CD4-positive, alpha-beta T cell treated with Interleukin-17A for 1 hour (primary cell): ENCODE measurements around the gene HPN.
"Not testable (repeated sequence)": the region's sequence is repeated elsewhere in the genome, so short reads cannot be mapped to it uniquely, and the experiment has no call there.

Experiments
- DNase-seq: peaks from one replicate; pipeline ENCODE4 v3.0.0-alpha.2; 2020

HPN gene

DNA sequence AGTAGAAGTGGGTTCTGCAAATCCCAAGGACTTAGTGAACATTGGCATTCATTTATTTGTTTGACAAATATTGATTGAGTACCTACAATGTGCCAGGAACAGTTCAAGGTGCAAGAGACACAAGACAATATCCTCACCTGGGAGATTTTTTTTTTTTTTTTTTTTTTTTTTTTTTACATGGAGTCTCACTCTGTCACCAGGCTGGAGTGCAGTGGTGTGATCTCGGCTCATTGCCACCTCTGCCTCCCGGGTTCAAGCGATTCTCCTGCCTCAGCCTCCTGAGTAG, 13.0 kb upstream of the HPN start:
- DNase-seq, result not testable (repeated sequence)

DNA sequence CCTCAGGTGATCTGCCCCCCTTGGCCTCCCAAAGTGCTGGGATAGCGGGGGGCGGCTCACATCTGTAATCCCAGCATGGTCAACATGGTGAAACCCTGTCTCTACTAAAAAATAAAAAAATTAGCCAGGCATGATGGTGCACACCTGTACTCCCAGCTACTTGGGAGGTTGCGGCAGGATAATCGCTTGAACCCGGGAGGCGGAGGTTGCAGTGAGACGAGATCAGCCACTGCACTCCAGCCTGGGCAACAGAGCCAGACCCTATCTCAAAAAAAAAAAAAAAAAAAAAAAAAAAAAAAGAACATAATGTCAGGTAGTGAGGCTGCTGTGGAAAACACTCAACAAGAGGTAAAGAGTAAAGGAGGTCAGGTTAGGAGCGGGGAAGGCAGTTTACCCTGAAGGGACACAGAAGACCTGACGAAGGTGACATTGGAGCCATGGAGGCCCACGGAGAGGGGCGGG, 12.2 kb upstream of the HPN start:
- DNase-seq, result not testable (repeated sequence)

DNA sequence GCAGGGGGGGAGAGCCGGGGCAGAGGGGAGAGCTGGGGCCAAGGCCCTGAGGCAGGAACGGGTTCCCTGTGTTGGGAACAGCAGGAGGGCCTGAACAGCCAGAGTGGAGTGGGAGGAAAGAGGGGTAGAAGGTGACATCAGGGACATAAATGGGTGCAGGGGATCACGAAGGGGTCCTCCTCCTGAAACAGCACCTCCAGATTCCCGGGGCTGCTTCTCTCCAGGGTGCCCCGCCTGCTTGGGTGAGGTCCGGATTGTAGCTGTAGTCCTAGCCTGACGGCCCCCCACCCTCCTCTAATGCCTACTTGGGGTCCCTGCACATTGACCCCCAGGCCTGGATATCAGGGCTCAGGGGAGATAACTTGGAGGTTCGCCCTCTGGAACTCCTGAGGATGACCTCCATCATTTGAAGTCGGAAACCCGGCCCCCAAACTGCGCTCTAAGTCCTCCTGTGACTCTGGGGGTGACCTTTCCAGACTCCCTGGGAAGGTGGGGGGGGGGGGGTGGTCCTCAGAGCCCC, 11.7 kb upstream of the HPN start:
- no peak for DNase-seq

DNA sequence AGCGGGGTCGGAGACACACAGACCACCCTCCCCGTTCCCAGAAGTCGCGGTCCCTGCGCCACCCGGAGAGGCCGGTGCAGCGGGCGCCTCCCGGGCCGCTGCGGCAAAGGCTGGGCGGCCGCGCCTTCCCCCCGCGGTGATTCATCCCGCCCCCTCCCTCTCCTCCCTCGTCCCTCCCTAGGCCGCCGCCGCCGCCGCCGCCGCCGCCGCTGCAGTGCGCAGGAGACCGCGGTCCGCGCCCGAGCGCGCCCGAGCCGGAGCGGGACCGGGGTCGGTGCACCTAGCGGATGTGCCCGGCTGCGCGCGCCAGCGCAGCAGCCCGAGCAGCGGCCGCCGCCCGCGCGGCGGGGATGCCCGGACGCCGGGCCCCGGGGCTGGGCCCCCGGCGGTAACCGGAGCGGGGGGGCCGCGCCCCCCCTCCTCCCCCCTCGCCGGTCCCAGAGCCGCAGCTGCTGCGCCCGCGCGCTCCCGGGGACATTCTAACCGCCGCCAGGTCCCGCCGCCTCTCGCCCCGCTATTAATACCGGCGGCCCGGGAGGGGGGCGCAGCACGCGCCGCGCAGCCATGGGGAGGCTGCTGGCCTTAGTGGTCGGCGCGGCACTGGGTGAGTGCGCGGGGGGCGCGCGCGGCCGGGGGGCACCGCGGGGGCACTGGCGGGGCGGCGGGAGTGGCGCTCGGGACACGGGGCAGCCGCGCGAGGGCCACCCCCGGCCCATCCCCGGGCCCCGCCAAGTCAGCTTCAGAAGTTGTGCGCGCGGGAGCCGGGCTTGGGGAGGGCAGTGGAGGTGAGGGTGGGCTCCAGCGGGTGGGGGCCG, 11.1 kb upstream of the HPN start, which contains the start of gene SCN1B:
Gene SCN1B, plus strand, starts transcription at position 214 of the 815 bp plus-strand sequence. Its CDS starts 351 bp downstream, at position 565.
- peak; percentile 55 for DNase-seq

DNA sequence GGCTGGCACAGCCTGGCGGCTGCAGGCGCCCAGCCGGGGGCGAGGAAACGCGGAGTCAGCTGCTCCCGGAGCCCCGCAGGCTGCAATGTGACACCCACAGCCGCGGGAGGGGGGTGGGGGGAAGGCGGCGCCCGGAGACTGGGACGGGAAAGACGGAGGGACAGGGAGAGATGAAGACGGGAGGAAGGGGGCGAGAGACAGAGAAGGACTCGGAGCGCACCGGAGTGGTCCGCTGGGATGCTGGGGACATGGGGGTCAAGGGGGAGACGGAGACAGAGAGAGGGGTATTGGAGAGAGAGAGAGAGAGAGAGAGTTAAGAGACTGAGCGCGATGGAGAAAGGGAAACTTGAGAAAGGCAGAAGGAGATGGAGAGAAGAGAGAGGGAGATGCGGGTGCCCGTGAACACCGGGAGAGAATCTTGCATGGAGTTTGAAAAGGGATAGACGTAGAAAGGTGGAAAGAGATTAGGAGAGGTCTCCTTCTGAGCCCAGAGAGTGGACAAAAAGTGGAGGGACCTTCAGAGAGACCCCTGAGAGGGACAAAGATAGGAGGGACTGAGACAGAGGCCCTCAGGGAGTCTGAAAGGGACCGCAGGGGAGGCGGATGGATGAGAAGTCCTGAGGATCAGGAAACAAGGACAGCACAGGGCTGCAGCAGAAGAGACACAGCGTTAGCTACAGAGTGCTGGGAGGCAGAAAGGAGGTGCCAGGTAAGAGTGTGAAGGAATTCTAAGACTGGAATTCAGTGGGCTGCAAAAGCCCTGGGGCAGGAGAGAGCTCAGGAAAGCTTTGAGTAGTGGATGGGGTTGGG, 10.2 kb upstream of the HPN start:
- no peak for DNase-seq

DNA sequence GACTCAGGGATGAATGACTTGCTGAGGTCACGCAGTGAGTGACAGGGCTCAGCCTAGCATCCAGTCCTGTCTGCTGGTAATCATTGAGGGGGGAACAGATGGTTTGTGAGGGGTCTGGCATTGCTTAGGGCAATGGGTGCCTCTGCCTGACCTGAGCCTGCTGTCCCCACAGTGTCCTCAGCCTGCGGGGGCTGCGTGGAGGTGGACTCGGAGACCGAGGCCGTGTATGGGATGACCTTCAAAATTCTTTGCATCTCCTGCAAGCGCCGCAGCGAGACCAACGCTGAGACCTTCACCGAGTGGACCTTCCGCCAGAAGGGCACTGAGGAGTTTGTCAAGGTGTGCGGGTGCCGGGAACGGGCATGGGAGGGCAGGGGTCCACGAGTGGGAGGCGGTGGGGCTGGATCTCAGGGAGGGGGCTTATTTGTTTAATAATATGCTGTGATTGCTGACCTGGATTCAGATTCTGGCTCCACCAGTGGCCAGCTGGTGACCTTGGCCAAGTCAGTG, 9.1 kb upstream of the HPN start:
- DNase-seq, result no peak

DNA sequence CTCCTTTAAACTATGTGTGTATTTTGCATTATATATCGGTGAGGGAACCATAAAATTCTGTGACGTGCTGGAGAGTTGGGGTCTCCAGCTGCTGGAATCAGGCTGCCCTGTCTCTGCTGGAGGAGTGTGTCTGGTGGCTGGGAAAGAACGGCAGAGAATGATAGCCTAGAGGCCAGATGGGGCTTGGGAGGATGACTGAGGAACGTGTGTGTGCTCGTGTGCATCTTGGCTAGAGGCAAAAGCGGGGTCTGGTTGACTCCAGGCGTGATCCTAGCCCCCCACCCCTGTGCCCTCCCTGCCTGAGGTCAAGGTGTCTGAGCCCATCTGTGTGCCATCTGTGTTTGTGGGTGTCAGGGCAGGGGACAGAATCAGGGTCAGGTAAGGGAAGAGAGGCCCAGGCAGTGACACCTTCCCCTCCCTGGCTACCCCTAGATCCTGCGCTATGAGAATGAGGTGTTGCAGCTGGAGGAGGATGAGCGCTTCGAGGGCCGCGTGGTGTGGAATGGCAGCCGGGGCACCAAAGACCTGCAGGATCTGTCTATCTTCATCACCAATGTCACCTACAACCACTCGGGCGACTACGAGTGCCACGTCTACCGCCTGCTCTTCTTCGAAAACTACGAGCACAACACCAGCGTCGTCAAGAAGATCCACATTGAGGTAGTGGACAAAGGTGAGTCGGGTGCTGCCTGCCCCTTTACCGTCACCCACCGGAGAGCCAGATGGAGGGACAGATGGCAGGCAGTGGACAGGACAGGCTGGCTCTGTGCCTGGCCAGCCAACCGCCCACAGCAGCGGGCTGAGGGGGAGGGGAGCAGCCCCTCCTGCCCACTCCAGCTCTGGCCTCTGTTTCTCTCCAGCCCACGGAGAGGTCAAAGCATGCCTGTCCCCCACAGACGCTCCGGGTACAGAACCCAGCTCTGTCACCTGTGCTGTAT, 8.2 kb upstream of the HPN start:
- no peak for DNase-seq

DNA sequence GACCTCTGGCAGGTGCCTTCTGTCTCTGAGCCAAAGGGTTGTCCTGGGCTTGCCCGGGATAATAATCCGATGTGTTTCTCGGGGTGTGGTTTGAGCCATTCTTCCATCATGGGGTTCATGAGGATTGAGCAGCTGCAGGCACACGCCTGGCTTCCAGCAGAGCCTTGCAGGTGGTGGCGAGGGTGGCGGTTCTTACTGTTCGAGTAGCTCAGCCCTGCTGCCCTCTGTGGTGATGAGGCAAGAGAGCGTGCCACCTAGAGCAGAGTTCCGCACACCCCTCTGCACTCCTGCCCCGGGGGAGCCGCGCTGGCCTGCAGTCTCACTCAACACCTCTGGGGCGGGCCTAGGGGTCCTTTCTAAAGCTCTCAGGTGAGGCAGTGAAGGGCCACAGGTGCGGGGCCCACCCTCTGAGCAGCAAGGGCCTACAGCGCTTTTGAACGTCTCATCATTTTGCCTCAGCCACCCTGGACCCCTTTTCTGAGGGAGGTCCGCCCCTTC, 7.5 kb upstream of the HPN start:
- DNase-seq, result no peak

DNA sequence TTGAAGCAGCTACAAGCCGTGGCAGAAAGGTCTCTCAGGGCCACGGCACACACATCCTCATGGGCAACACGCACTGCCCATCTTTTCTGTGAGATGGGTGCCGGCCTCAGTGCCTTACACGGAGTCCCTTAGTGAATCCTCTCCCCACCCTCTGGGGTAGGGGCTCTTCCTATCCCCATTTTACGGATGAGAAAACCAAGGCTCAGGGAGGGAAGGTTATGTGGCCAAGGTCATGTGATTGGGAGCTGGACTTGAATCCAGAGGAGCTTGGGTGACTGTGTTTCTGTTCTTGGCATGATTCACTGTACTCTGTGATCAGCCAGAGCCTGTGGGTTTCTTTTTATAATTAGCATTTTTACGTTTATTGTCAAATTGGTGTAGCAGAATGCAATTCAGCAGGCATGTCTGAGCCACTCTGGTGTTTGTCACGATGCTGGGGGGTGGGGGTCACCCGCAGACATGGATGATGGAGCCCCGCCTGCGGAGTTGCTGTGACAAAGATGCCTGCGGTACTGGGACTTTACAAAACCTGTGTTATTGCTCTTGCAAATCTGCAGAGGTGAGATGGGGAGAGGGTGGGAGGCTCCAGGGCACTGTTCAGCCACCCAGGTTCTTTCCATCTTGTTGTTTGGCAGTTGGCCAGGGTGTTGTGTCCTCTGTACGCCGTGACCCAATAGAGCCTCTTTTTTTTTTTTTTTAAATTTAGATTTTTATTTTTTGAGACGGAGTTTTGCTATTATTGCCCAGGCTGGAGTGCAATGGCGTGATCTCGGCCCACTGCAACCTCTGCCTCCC, 6.7 kb upstream of the HPN start:
- DNase-seq, result no peak

DNA sequence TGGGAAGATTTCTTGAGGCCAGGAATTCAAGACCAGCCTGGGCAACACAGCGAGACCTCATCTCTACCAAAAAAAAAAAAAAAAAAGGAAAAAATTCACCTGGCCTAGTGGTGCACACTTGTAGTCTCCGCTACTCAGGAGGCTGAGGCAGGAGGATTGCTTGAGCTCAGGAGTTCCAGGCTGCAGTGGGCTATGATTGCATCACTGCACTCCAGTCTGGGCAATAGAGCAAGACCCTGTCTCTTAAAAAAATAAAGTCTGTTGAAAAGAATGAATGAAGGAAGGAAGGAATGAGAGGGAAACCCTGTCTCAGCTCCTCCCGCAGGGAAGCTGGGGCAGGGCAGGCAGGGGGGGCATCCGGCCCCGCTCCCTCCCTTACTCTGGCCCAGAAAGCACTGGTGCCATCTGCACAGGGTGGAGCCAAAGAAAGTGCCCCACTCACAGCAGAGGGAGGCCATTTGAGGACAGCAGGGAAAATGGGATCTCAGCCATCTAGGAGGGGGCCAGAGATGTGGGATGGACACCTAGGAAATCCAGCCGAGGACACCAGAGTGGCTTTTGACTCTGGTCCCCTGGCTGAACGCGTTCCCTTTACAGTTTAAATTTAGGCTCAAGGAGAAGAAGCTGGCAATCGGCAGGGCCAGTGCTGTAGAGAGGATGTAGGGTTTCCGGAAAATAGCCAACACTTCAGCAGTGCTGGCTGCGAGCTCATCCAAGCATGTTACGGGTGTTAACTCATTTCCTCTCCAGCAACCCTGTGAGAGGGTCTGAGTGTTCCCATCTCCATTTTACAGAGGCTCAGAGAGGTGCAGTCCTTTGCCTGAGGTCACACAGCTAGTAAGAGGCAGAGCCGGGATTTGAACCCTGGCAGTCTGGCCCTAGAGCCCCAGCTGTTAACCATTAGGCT, 3.6 kb upstream of the HPN start:
- no peak for DNase-seq

DNA sequence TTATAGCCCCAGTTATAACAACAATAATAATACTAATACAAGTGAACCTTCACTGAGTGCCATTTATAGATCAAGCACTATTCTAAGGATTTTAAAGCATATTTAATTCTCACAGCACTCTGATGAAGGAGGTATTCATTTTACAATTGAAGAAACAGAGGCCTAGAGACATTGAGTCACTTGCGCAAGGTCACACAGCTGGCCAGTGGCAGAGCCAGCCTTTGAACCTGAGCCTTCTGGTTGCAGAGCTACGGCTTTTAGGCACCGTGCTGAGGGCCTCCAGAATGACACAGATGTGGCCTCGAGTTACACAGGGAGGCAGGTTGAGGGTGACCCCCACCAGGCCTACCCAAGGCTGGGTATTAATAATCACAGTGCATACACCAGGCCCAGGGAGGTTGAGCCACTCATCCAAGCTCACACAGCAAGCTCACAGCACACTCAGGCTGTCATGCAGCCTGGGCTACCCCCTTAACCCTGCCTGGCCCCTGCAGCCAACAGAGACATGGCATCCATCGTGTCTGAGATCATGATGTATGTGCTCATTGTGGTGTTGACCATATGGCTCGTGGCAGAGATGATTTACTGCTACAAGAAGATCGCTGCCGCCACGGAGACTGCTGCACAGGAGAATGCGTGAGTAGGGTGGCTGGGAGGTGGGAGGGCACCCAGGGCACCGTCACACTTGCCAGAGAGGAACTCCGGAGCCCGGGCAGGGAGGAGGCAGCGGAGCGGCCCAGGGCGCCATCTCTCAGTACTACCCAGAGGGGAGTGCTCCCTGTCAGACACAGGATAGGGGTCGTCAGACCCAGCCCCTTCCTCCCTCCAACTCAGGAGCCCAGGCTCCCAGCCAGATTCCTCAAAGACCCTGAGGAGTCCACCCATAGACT, 2.7 kb upstream of the HPN start:
- DNase-seq, result no peak

DNA sequence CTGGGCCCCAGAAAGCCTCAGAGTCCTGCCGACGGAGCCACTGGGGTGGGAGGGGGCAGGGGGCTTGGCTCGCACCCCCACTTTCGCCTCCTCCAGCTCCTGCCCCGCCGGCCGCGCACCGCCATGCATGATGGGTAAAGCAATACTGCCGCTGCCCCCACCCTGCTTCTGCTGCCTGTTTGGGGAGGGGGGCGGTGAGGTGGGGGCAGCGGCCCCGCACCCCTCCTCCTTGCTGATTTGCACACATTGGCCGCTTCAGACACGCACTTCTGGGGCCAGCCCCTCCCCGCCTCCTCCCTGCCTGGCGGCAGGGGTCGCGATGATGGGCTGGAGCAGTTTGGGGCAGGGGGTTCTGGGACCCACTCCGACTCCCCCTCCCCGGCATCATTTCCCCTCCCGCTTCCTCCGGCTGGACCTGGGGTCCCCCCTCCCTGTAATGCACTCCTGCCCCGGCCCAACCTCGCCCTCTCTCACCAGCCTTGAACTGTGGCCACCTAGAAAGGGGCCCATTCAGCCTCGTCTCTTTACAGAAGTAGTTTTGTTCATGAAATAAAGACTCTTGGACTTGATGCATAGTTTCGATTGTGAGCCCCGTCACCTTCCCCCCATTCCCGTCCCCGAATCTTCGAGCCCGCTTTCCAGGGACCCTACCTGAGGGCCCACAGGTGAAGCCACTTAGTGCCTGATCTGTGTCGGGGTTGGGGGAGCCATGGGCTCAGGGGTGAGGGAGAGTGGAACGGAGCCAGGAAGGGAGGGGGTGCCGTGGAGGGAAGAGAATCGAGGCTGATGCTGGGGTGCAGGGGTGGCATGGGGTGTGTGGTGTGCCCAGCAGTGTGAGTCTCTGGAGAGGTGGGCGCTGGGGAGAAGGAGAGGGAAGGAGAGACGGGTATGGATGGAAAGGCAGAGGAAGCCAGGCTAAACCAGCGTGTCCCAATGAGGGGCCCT, 1.4 kb upstream of the HPN start:
- DNase-seq, result no peak

DNA sequence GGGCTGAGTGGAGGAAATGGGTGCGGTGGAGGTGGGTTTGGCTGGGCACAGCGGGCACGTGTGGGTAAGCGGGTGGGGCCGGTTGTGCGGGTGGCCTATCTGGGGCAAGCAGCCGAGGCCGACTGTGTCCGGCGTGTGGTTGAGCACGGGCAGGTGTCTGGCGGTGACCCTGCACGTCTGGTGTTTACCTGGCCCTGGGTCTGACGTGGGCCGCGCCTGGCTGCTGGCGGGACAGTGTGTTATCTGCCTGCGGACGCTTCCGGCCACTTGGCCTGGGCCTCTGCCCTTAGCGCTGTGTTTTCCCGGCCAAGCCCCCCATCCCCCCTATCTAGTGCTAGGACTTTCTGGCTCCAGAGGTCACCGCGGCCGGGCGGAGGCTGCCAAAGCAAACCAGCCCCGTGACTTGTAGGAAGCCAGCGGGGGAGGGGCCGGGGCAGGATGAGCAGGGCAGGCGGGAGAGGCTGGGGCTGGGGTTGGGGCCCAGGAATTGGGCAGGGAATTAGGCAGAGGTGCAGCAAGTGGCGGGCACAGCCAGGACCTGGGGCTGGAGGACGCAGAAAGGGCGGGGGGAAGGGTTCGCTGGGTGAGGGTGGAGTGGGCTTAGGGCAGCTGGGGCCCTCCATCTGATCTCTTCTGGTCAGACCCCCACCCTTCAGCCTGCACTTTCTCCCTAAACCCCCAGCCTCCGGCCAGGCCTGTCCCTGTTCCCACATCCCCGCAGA, 534 bp upstream of the HPN start:
- peak; percentile 23 for DNase-seq

DNA sequence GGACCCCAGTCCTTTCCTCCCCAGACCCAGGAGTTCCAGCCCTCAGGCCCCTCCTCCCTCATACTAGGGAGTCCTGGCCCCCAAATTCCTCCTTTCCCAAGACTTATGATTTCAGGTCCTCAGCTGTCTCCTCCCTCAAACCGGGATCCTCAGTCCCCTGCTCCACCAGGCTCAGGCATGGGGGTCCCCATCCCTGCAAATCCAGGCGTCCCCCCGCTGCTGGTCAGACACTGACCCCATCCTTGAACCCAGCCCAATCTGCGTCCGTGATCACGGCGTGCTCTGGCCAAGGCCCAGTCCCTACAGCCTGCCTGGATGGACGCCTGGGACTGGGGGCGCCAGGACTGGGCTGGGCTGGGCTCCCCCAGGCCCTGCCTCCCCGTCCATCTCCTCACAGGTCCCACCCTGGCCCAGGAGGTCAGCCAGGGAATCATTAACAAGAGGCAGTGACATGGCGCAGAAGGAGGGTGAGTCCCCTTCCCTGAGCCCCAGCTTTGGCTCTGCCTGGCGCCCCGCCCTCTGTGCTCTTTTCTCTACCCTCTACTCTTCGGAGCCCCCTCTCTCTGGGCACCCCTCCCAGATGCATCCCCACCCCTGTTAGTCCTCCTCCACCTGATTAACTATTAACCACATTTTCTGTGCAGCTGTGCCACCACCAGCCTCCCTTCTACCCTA, 672 bp downstream of the HPN start:
- no peak for DNase-seq

DNA sequence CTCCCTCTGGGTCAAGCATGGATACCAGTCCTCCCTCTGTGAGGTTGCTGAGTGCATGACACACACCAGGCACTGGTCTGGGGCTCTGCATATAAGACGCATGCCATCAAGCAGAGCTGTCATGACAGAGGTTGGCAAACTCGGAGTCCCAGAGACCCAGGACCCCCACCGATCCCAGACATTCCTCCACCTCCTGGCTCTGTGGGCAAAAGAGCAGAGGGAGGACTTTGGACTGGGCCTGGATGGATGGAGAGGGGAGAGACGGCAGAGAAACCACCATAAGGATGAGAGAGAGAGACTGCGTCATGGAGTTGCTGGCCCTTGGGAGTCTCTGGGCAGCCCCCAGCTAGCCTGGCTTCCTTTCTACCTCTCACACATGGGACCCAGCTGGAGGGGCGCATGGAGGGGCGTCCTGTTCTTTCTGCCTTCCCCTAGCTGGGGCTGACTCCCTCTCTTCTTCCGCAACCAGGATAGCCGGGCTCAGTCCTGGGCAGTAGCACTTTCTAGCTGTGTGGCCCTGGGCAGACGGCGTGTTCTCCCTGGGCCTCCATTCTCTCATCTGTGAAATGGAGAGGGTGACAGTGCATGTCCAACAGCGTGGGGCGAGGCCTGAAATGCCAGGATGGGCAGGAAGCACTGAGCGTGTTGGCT, 1.6 kb downstream of the HPN start:
- no peak for DNase-seq

DNA sequence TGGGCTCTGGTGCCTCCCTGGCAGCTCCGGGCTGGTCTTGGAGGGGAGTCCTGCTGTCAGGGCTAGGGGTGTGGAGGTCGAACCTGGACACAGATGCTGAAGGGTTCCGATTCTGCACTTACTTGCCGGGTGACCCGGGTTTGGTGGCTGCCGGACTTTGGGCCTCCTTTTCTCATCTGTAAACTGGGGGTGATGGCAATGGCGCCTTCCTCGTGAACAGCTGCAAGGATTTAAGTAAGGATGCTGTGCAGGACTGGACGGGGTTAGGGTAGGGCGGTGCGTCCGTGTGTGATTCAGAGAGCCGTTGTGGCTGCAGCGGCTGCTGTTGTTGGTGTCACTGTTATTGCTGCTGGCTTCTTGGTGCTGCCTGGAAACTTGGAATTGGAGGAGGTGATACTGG, 2.4 kb downstream of the HPN start:
- no peak for DNase-seq
